Measurements from ENCODE around the gene CCNY.

DNA sequence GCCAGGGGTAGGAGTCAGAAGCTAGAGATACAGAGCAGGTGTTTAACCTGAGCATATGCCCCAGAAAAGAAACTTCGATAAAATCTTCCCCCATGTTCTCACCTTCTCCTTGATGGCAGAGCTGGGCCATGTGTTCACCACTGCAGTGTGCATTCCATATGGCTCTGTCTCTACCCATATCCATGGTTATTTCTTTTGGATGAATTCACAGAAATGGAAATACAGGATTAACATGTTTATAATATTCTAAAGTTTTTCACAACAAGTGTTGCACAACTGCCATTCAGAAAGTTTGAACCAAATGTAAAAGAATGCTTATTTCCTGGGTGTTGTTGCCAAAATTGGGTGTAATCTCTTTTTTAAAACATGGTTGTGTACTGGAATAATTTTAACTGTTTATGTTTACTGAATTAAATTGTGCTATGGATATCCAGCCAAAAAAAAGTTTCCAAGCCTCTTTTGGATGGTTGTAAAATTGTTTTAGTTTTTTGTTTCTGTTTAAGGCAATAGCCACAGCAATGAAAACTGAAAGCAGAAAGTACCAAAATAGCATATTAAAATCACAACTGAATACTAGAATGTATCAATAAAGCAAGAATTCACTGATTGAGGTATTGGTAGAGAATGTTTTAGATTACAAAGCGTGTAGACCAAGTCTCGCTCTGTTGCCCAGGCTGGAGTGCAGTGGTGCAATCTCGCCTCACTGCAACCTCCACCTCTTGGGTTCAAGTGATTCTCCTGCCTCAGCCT, 19.9 kb upstream of the CCNY start:
- TF ChIP-seq ZNF274 (IDR thresholded peaks at IDR 0.05; ENCODE audit: low read depth, low read length) (no peak), SUZ12 (IDR thresholded peaks at IDR 0.05; ENCODE audit: extremely low read depth, insufficient read depth, insufficient read length) (no peak), YY1 (IDR thresholded peaks at IDR 0.05; ENCODE audit: insufficient read depth, insufficient read length) (no peak)
